ENCODE measurements around the gene EPB41L1. TPM values are rescaled to one million over a fixed set of nuclear protein-coding genes. Genes with fewer than 3 reads are reported as not detected.

EPB41L1 gene
- total RNA-seq, 2 experiments from 2014 or later, result 1.0 to 2.2 TPM

DNA sequence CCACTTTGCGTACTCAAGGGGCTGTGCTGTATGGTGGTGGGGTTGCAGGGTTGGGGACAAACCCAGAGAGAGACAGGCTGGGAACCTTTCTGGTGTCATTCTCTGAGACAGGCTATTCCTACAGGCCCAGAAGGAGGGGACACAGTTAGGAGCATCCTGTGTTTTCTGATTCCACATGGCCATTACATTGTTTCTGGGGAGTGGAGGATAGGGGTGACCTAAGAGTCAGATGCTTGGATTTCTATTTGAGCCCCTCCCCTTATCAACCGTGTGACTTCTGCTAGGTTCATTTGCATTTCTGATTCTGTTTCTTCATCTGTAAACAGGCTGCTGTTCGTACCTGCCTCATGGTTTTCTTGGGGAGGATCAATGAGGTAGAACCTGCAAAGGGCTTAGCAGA lies 29.4 kb upstream of the EPB41L1 start:
- CTCF ChIA-PET, result interaction anchor here (0.6 kb wide), 1 partner anchor 314 kb away, joined by 3 read pairs; no protein-coding TSS in a partner anchor
- ATAC-seq (no peak), DNase-seq (no peak)
- intact Hi-C loops (cut with micrococcal nuclease), result no loop called here
- Mint-ChIP-seq H3K4me3 (no peak overlapping the region), H3K36me3 (ENCODE audit: low read depth) (no peaks in the 10 kb centered on the region), H3K27me3 (no peaks in the 10 kb centered on the region), H3K4me1 (ENCODE audit: low read depth) (no peaks in the 10 kb centered on the region), H3K27ac (no peak overlapping the region), H3K9me3 (no peaks in the 10 kb centered on the region)
- no peak for TF ChIP-seq CTCF (IDR thresholded peaks at IDR 0.05)
- POLR2A ChIA-PET, result interaction anchor here (1.0 kb wide), 1 partner anchor 27 kb away, joined by 3 read pairs; no protein-coding TSS in a partner anchor

DNA sequence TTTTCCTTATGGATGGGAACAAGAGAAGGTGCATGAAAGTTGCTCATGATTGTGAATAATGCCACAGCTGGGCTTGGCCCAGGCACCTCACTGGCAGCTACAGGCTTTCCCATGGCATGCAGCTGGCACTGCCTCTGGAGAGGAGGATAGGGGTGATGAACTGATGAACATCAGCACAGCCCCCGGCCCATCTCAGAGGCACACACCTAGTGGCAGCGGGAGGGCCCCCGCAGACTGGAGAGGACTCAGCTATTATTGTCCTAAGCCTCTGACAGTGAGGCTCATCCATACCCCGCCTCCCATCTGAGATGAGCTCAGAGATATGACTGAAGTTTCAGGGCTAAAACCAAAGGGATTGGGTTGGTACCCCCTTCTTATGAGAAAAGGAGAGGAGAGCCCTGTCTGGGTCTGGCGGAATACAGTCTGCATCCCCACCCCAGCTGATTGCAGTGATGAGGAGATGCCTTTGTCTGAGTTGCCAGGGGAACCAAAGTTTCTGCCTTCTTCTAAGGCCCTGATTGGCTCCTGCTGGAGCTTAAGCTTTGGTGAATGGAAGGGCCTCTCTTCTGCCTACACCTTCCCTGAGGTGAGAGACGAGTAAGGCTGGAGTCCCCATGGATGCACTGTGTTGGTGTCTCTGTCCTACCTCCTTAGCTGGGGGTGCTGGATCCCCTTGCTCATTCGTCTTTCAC lies 27.6 kb upstream of the EPB41L1 start:
- ChIA-PET CTCF (interaction anchor here (1.0 to 2.4 kb wide), 6 partner anchors 12 to 136 kb away, joined by 3 to 12 read pairs (median 6); no protein-coding TSS in a partner anchor), POLR2A (interaction anchor here (1.2 kb wide), 1 partner anchor 24 kb away, joined by 4 read pairs; no protein-coding TSS in a partner anchor)
- intact Hi-C loops (cut with micrococcal nuclease), result no loop called here
- ATAC-seq (no peak), DNase-seq (no peak)
- H3K4me3 Mint-ChIP-seq, result no peak overlapping the region
- no peaks in the 10 kb centered on the region for H3K27me3 Mint-ChIP-seq
- H3K4me1 Mint-ChIP-seq (ENCODE audit: low read depth), result no peaks in the 10 kb centered on the region
- no peak overlapping the region for H3K27ac Mint-ChIP-seq
- H3K36me3 Mint-ChIP-seq (ENCODE audit: low read depth), result no peaks in the 10 kb centered on the region
- no peaks in the 10 kb centered on the region for H3K9me3 Mint-ChIP-seq
- no peak for TF ChIP-seq CTCF (IDR thresholded peaks at IDR 0.05)

DNA sequence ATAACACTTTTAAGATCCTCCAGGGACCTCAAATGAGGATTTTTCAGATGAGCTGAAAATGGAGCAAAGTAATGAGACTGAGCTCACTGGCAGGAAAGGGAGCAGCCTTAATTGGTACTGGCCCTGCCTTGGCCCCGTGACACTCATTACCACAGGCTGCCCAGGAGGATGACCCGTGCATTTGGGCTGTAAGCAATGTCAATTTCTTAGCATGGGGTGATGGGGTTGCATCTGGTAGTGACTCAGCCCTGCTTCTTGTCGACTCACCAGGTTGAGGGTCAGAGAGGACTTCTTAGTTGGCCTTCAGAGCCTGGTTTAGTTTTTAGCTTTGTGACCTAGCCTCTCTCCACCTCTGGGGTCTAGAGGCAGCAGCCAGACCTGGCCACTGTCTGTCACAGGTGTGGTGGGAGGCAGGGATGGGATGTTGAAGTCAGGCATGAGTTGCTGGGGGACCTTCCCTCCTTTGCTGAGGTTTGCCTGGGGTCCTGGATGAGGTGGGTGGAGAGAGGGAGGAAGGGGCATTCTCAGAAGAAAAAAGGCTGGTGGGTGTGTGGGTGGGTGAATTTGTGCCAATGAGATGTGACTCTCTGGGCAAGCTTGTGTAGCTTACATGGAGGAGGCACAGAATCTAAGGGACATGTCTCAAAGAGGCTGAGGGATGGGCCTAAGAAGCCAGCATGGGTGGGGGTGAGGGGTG lies 25.9 kb upstream of the EPB41L1 start:
- H3K27me3 Mint-ChIP-seq, result no peaks in the 10 kb centered on the region
- POLR2A ChIA-PET, result no interaction called here
- H3K4me3 Mint-ChIP-seq, result no peak overlapping the region
- H3K9me3 Mint-ChIP-seq, result no peaks in the 10 kb centered on the region
- no peaks in the 10 kb centered on the region for H3K4me1 Mint-ChIP-seq (ENCODE audit: low read depth)
- TF ChIP-seq CTCF (IDR thresholded peaks at IDR 0.05), result no peak
- CTCF ChIA-PET, result interaction anchor here (0.7 to 1.5 kb wide), 2 partner anchors 27 to 137 kb away, joined by 3 read pairs; no protein-coding TSS in a partner anchor
- no peak for ATAC-seq
- no peak overlapping the region for H3K27ac Mint-ChIP-seq
- H3K36me3 Mint-ChIP-seq (ENCODE audit: low read depth), result no peaks in the 10 kb centered on the region
- no peak for DNase-seq
- intact Hi-C loops (cut with micrococcal nuclease), result no loop called here

GRCh38 chr20:36129160-36129543 lies 25.4 kb upstream of the EPB41L1 start:
- intact Hi-C loops (cut with micrococcal nuclease), result no loop called here
- ATAC-seq (no peak), DNase-seq (no peak)
- H3K9me3 Mint-ChIP-seq, result no peaks in the 10 kb centered on the region
- no peak overlapping the region for H3K27ac Mint-ChIP-seq
- H3K27me3 Mint-ChIP-seq, result no peaks in the 10 kb centered on the region
- no peak overlapping the region for H3K4me3 Mint-ChIP-seq
- ChIA-PET CTCF (interaction anchor here (1.5 kb wide), 1 partner anchor 138 kb away, joined by 3 read pairs; no protein-coding TSS in a partner anchor), POLR2A (no interaction called here)
- TF ChIP-seq CTCF (IDR thresholded peaks at IDR 0.05), result no peak
- no peaks in the 10 kb centered on the region for H3K36me3 Mint-ChIP-seq (ENCODE audit: low read depth)
- H3K4me1 Mint-ChIP-seq (ENCODE audit: low read depth), result no peaks in the 10 kb centered on the region

- H3K27ac Mint-ChIP-seq, result no peak overlapping the region
- ChIA-PET POLR2A (no interaction called here), CTCF (interaction anchor here (1.0 to 1.4 kb wide), 2 partner anchors 8 to 138 kb away, joined by 4 to 6 read pairs; no protein-coding TSS in a partner anchor)
- H3K4me1 Mint-ChIP-seq (ENCODE audit: low read depth), result no peaks in the 10 kb centered on the region
- H3K9me3 Mint-ChIP-seq, result no peaks in the 10 kb centered on the region
- intact Hi-C loops (cut with micrococcal nuclease), result no loop called here
- TF ChIP-seq CTCF (IDR thresholded peaks at IDR 0.05), result no peak
- no peak for ATAC-seq
- H3K27me3 Mint-ChIP-seq, result no peaks in the 10 kb centered on the region
- H3K36me3 Mint-ChIP-seq (ENCODE audit: low read depth), result no peaks in the 10 kb centered on the region
- no peak for DNase-seq
- H3K4me3 Mint-ChIP-seq, result no peak overlapping the region
Measured at GRCh38 chr20:36130390-36130789, 24.1 kb upstream of the EPB41L1 start.
